Mesothelial cell of epicardium (in vitro differentiated cells): ENCODE data around the gene ADAMTS16. TPM values are rescaled to one million over a fixed set of nuclear protein-coding genes. Genes with fewer than 3 reads are reported as not detected.
A peak's percentile ranks its signal among the peaks of the same experiment; 100 is the strongest.

Experiments
- DNase-seq, 2 experiments: peaks; one replicate each; pipeline ENCODE4 v3.0.0; 2021; ENCODE audit warnings: low spot score in 2 of 2; ENCODE audit not compliant: unreplicated experiment in 2 of 2
- H3K27ac Mint-ChIP-seq: 2 replicates; pipeline ENCODE4 v1.8.0; 2021; ENCODE audit warnings: mixed read lengths
- H3K27me3 Mint-ChIP-seq: 2 replicates; pipeline ENCODE4 v1.8.0; 2021; ENCODE audit warnings: low read depth, mixed read lengths
- H3K36me3 Mint-ChIP-seq: 2 replicates; pipeline ENCODE4 v1.8.0; 2021; ENCODE audit warnings: mixed read lengths
- H3K4me1 Mint-ChIP-seq: 2 replicates; pipeline ENCODE4 v1.8.0; 2021; ENCODE audit warnings: mixed read lengths
- H3K4me3 Mint-ChIP-seq: 2 replicates; pipeline ENCODE4 v1.8.0; 2021; ENCODE audit warnings: mild to moderate bottlenecking, moderate library complexity, mixed read lengths
- H3K9me3 Mint-ChIP-seq: 2 replicates; pipeline ENCODE4 v1.8.0; 2021; ENCODE audit warnings: mixed read lengths
- CTCF ChIP-seq: fragments of 200-600 bp; sonication (generic); IDR thresholded peaks from one replicate; pipeline ENCODE4 v1.5.0; 2021; ENCODE audit warnings: antibody characterized with exemption; ENCODE audit not compliant: unreplicated experiment
- total RNA-seq: library from RNA; stranded (reverse); gene quantifications from 3 replicates; pipeline ENCODE4 v1.2.1, GENCODE V29; 2021

Gene ADAMTS16
- total RNA-seq, 1 donor from 2014 or later = 24.3 TPM

DNA sequence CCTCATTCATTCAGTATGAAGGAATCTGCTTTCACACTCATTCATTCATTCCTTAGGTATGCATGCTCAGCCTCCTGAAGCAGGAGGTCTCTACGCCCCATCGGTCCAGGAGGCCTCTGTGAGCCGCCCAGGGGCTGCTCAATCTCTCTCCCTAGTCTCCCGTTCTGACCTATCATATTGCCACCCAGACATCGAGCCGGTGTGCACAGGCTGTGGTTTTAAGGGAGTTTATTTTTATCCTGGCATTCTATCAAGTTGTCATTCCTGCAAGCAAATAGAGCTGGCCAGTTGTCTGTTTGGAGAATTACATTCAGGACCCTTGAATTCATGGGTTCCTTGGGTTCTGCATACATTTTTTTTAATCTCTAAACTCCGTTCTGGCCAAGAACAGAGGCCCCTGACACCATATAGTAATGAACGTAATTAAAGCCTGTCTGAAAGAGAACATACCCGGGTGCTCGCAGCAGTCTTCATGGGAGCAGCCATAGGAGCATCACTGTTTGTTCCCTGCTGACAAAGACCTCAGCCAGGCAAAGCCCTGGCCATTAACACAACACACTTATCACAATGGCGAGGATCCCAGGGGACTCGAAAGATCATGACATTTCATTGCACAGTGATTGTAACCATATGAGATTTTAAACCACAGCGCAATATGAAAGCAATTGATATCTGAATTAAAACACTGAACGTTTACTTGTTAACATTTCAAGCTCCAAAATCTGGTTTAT is 80.9 kb downstream of the ADAMTS16 start:
- H3K9me3 Mint-ChIP-seq = peaks cover 3% of the 10 kb centered on the region
- peaks cover 13% of the 10 kb centered on the region for H3K36me3 Mint-ChIP-seq
- no peak for TF ChIP-seq CTCF
- DNase-seq = no peak
- H3K27ac Mint-ChIP-seq = no peak overlapping the region
- H3K4me3 Mint-ChIP-seq = no peak overlapping the region
- peaks cover 6% of the 10 kb centered on the region for H3K4me1 Mint-ChIP-seq
- H3K27me3 Mint-ChIP-seq = no peaks in the 10 kb centered on the region

DNA sequence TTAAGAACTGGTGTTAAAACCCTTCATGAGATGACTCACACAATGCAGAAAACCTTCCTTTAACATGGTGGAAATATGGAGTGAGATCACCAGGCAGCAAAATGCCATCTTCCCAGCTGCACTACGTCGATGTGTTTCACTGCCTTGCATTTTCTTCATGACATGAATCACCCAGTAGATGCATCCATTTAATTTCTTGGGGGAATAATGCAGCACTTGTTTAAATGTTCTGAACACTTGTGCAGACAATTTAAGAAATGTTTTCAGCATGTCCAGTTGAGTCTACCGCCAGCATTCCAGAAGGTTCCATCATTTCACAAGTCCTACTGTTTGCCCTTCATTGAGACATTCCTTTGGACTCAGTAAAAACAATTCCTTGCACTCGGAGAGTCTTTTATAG is 81.6 kb downstream of the ADAMTS16 start:
- H3K27ac Mint-ChIP-seq = no peak overlapping the region

DNA sequence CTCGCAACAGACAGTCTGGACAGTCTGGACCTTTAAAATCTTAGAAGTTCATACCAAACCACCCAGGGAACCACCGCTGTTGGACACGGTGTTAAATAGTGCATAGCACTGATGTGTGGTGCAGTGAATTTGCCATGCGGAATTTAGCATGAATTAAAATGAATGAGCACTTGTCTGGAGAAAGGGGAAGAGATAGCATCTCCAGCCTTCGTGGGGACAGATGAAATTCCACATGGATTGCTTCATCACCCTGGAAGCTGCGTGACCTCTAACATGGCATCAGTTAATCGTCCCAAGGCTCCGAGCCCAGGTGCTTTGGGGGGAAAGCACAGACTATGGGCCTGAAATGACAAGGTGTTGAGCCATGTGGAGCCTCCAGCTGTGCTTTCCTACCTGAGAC is 91.4 kb downstream of the ADAMTS16 start:
- no peak for TF ChIP-seq CTCF
- Mint-ChIP-seq H3K36me3 (peaks cover 4% of the 10 kb centered on the region), H3K9me3 (peaks cover 9% of the 10 kb centered on the region), H3K27me3 (no peaks in the 10 kb centered on the region), H3K4me3 (no peak overlapping the region), H3K4me1 (peaks cover 30% of the 10 kb centered on the region), H3K27ac (peak overlapping the region; percentile 13)
- DNase-seq = no peak

More for the DNA sequence above, 81.6 kb downstream of the ADAMTS16 start:
- Mint-ChIP-seq H3K36me3 (peaks cover 10% of the 10 kb centered on the region), H3K4me1 (peaks cover 6% of the 10 kb centered on the region), H3K4me3 (no peak overlapping the region), H3K27me3 (no peaks in the 10 kb centered on the region), H3K9me3 (no peaks in the 10 kb centered on the region)
- DNase-seq = no peak
- TF ChIP-seq CTCF = no peak

GRCh38 chr5:5234912-5235311 is 94.8 kb downstream of the ADAMTS16 start:
- H3K4me1 Mint-ChIP-seq = peaks cover 36% of the 10 kb centered on the region
- H3K4me3 Mint-ChIP-seq = no peak overlapping the region
- no peaks in the 10 kb centered on the region for H3K27me3 Mint-ChIP-seq
- peak overlapping the region; percentile 9 for H3K27ac Mint-ChIP-seq
- peaks cover 6% of the 10 kb centered on the region for H3K9me3 Mint-ChIP-seq
- peaks cover 4% of the 10 kb centered on the region for H3K36me3 Mint-ChIP-seq
- TF ChIP-seq CTCF = no peak
- DNase-seq = no peak

DNA sequence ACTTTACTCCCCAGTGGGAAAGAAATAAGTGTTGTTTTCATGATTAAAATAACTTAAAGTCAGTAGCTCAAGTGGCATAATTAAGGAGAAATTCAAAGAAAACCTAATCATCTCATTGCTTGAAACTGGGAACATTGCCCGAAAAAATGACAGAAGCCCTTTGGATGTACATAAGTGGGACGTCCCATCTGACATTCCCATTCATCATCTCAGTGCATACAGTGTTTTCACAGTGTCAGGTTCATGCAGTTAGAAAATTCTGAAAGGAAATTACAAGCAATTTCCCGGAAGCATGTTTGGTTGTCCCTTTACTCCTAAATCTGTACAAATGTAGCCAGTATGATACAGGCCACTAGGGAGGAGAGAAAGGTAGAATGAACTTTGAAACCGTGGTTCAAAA is 95.6 kb downstream of the ADAMTS16 start:
- no peak overlapping the region for H3K4me3 Mint-ChIP-seq
- DNase-seq = no peak
- H3K4me1 Mint-ChIP-seq = peaks cover 34% of the 10 kb centered on the region
- peaks cover 4% of the 10 kb centered on the region for H3K9me3 Mint-ChIP-seq
- no peak overlapping the region for H3K27ac Mint-ChIP-seq
- H3K27me3 Mint-ChIP-seq = no peaks in the 10 kb centered on the region
- peaks cover 8% of the 10 kb centered on the region for H3K36me3 Mint-ChIP-seq
- no peak for TF ChIP-seq CTCF
